ENCODE results near the gene GOSR2.
"Not testable (repeated sequence)": the region's sequence is repeated elsewhere in the genome, so short reads cannot be mapped to it uniquely, and the experiment has no call there.

Gene GOSR2

DNA sequence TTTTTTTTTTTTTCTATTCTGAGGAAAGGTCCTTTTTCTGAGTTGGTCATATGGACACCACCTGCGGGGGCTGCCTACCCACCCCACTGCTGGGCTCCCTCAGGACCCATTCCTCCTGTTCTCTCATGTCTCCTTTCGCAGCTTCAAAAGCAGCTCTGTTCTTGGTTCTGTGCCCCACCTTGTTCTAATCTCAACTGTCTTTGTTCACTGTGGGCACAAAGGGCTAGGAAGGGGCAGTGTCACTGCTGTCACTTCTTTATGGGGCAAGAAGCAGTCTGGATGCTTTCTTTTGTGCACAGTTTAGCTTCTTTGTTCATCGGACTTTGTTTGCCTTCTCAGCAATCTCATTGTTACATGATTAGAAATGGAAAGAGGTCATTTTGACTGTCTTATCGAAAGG, 7.1 kb downstream of the GOSR2 start:
- DNase-seq (ENCODE audit: low read depth) = no peak

DNA sequence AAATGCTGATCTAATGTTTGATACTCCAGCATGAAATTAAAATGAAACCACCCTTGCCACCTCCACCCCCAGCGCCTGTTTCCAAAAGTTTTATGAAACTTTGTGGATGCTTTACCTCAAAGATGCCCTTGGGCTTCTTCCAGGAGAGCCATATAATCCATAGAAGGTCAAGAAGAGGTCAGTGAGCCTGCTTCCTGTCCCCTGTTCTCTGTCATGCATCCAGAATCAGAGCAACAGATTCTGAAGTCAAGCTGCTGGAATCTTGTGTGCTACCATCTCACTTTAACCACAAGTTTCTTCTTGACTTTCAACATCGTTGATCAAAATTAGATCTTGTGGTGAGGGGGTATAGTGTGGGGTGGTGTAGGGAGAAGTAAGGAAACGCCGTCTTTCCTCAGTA, 8.6 kb downstream of the GOSR2 start:
- DNase-seq (ENCODE audit: low read depth) = no peak

DNA sequence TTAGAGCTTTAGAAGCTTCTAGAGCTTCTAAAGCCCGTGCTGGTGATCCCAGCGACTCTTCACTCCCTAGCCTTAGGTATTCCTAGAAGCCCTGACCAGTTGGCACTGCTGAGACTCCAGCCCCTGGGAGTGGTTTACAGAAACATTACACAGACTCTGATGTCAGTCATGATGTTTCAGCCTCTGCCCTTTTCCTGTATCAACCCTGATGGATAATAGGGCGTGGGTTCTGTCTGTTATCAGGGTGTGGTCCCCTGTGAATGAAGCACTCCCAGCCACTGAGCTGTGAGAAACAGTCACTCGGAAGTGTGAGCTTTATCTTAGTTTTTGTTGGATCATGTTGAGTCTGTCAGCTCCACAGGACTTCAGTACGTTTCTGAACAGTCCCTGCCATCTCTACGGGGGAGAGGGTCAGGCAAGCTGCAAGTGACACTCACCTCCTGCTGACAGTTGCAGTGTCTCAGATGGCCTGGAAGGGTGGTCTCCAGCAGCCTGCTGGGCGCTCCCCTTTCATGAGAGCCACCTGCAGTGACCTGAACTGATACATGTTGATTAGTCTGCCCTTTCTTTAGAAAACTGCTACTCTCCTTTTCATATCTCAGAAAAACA, 12.8 kb downstream of the GOSR2 start:
- no peak for DNase-seq (ENCODE audit: low read depth)

DNA sequence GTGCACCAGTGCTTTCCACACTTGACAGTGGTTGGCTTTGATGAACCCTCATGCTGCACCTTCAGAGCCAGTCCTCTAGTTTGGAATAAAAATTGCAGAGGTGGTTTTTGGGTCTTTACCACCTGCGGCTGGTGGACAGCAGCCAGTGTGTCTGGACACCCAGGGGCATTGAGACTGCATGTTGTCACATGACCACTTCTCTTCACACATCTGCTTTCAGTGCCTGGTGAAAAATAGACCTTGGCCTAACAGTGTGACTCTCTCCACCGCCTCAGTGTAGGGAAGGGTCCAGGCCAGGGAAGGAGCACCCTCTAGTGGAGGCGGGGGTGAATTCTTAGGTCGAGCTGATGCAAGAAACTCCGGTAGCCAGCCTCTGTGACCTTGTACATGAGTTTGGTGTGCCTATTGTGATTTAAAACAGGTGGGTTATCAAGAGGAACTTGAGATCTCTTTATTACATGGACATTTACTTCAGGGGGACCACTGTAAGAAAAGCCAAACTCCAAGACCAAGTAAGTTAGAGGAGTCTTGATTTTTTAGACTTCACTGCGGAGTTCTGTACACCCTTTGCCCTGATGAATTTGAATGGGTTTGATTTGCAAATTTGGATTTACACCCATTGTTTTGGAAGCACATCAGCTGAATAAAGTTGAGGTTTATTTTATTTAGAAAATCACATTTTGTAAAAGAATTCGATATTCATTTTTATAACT, 17.9 kb downstream of the GOSR2 start:
- no peak for DNase-seq (ENCODE audit: low read depth)

DNA sequence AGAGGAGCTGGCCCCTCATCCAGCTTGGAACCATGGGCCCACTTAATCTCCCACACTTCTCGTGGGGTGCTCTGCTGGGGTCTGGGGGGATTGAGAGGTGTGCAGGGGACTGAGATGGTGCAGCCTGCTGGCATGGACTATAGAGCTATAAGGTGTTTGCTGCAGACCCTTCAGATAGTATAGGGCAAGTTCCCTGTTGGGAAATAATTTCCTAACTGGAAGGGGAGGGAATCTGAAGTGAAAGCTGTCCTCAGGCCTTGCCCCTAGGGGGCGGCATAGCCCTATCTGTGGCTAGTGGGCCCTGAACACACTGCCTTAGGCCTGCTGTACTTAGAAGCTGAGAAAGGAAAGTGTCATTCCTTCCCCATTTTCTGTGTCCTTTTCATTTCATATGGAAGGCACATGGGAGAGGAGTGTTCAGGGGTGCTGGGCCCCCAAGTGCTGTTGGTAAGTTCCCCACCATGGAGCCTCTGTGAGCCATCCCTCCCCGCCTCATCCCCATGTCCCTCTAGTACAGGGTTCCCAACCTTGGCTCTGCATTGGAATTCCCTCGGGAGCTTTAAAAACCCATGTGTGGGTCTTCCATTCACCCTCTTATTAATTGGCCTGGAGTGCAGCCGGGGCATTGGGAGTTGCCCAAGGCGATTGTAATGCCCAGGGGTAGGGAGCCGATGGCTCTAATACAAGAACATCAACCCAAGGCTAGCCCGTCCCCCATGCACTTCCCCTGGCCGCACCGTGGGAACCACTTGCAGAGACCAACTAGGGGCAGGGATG, 19.7 kb downstream of the GOSR2 start:
- DNase-seq (ENCODE audit: low read depth) = no peak

DNA sequence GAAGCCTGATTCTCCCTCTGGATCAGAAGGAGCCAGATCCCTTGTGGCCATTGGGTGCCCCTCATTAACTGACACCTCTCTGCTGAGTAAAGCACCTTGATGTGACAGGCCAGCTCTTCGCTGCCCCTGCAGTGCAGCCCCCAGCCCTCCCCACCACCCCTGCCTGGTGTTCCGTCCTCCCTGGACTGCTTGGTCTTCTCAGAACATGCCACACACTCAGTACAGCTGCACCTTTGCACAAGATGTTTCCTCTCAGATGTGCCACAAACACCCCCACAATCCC, 20.2 kb downstream of the GOSR2 start:
- no peak for DNase-seq (ENCODE audit: low read depth)

DNA sequence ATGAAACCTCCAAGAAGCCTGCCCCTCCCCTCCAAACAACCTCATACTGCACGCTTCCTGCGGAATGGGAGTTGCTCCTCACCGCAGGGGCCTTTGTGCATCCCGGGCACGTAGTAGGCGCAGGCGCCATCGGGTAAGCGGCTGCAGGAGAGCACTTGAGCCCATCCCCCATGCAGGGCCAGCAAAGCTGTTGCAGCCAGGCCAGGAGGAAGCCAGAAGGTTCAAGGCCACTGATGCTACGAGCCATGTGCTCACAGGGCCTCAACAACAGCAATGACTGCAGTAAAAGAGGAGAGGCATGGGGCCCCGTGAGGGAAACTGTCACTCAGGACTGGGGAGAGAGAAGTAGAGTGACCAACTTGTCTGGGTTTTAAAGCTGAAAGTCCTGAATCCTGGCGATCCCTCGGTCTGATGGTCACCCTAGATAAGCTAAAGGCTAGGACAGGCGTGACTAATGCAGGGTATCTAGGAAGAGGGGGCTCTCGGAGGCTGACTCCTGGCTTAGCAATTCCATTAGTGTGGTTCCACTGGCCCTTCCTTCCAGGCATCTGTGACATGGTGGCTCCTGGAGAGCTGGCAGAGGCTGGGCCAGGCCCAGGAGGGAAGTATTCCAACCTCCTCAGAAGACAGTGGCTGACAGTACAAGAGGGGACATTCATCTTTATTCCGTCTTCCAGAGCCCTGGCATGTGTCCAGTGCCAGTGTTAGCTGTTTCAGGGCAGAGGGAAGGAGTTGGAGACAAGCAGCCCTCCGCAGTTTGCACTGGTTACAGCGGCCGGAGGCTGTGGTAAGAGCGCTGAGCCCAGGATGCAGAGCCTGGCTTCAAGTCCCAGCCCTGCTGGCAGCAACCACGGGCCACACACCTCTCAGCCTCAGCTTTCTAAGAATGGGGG, 20.8 kb downstream of the GOSR2 start:
- DNase-seq (ENCODE audit: low read depth) = no peak

DNA sequence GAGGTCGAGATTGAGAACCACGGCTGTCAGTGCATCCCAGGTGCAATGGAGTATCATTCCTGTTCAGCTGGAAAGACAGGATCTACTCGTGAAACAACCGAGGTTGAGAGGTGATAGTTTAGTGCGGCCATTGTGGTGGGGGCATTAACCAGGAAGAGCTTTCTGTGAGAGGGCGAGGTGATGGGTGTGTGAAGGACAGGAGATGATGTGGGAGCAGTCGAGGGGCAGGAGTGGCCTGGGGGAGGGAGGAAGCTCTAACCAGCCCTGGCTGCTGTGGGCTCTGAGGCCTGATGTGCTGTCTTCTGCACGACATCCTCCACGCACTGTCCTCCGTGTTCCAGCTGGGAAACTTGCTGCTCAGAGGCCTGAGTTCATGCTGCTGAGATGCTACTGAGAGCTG, 22.0 kb downstream of the GOSR2 start:
- no peak for DNase-seq (ENCODE audit: low read depth)

DNA sequence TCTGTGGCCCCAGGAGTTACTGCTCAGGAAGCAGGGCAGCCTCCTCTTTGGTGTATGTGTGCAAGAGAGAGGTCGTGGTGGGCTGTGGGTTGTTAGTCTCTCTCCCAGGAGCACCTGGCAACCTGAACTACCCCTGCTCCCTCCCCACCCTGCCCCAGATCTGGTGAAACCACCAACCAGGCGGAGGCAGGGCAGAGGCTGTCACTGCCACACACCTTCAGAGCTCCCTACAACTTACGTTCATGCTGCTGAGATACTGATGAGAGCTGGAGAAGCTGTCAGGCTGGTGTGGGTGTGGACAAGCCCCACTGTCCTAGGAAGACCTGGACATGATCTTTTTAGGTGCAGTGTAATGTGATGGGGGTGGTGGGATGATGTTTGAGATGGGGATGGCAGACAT, 24.3 kb downstream of the GOSR2 start:
- no peak for DNase-seq (ENCODE audit: low read depth)

DNA sequence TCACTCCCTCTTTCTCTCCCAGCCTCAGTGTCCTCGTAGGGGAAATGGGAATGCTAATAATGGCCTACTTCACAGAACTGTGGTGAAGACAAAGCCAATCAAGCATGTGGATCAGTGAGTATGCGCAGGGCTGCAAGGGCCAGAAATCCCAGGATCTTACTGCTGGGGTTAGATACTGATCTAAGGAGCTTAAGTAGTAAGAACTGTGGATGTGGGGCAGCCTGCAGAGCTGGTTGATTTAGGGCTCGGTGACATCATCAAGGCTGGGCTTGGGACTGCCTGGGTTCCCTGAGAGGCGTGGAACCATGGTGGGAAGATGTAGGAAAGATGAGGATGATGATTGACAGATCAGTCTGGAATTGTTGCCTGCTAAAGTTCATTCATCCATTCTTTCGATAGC, 25.6 kb downstream of the GOSR2 start:
- no peak for DNase-seq (ENCODE audit: low read depth)

DNA sequence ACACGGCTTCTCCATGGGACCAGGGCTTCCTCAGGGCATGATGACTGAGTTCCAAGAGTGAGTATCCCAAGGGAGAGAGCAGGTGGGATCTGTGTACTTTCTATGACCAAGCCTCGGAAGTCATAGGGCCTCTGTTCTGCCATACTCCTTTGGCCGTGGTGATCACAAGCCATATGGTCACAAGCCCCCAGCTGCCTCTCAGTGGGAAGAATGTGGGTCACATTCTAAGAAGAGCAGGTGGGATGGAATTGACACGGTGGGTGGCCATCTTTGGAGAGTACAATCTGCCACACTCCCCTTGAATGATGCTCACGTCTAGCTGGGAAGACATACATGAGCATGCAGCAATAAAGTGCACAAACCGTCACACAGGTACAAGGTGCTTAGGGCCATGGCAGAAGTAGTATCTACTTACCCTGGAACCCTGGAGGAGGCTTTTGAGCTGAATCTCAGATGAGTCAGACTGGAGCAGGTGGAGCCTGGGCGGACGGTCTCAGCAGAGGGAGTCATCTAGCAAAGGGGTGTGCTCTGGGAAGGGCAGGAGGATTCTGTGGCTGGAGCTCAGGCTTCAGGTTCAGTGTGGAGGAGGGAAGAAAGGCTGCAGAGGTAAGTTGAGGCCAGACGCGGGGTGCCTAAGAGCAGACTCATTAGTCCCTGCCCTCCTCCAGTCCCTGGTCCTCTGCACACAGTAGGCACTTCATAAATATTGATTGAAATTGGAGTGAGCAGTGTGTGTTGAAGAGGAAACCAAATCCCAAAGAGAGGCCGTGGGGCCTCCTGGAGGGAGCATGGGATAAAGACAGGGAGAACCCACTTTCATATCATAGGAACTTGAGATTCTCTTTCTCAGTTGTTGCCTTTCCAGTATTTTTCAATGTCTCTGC, 26.6 kb downstream of the GOSR2 start:
- no peak for DNase-seq (ENCODE audit: low read depth)

DNA sequence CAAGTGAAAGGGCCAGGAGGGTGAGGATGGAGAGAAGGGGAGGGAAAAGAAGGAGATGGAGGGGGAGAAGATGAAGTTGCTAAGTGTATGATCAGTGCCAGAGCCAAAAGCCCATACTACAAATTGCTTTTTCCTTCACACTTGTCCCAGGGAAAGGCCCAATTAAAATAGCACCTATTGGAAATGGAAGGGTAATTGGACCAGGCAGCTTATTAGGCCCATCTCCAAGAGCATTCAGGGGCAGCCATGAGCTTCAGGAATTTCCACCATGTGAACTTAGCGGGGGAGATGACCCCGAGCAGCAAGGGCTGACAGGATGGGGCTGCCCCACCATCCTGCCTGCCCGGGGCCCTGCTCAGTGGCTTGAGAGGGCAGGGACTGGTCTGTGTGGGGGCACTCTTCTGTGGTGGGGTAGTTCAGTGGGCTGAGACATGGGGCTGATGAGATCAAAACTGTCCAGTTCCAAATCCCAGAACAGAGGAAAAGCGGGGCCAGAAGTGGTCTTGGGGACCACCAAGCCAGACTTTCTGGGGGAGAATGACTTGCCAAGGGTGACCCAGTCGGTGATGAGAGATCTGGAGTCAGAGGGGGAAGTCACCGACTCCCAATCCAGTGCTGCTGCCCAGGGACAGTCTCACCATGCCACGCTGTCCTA, 27.5 kb downstream of the GOSR2 start:
- DNase-seq (ENCODE audit: low read depth) = no peak

DNA sequence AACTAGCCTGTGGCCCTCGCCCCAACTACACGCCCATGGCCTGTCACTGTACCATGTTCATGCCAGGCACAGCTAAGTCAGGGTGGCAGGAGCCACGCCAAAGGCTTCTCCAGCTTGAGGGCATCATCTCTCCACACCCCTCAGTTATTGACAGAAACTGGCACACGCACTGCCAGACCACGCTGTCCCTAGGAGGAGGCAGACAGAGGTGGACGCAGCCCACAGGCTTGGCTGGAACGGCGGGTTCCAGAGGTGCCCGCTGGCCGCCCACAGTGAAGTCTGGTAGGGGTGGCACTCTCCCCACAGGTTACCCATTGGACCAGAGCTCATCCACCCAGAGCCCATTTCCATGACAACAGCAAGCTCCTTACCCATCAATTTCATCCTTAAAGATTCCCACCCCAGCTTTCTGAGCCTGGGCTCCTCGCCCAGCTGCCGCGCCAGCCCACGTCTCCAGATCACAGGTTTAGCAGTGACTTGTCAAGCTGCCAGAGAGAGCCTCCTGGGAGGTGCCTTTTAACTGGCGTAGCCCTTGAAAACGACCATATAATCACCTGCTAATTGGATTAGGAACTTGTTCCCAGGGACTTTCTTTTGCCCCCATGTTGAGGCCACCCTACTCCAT, 28.1 kb downstream of the GOSR2 start:
- no peak for DNase-seq (ENCODE audit: low read depth)

DNA sequence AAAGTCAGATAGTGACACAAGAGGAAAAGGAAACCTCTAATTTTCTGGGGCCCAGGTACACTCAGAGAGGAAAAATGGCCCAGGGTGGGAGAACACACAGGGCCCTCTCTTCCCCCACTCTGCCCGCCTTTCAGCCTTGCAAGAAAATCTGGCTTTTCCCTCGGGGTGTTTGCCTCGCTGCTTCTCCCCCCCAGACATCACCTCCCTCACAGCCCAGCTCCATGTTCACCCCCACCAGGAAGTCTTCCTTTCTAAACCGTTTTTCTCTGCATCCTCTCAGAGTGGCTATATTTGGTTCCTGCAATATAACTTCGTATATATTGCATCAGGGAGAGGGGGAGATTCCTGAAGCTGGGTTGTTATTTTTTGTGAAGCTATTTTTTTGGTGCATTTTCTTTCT, 28.7 kb downstream of the GOSR2 start:
- DNase-seq (ENCODE audit: low read depth) = no peak

DNA sequence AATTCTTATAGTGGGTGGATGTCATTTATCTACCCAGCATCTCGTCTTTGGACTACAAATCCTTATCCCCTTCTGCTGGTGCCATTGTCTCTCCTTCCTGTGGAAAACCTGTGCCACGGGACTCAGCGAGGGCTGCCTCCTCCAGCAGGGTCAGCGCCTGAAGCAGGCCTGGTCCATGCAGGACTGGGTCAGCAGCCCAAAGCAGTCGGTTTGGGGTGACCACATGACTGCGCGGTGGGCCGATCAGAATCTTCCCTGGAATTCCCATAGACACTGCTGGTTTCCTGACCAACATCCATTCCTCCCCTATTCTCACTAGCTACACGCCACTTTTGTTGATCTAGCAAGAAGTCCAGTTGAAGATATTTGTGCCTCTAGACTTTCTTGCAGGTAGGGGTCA, 29.2 kb downstream of the GOSR2 start:
- DNase-seq (ENCODE audit: low read depth) = no peak

DNA sequence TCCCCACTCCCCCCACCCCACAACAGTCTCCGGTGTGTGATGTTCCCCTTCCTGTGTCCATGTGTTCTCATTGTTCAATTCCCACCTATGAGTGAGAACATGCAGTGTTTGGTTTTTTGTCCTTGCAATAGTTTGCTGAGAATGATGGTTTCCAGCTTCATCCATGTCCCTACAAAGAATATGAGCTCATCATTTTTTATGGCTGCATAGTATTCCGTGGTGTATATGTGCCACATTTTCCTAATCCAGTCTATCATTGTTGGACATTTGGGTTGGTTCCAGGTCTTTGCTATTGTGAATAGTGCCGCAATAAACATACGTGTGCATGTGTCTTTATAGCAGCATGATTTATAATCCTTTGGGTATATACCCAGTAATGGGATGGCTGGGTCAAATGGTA, 30.2 kb downstream of the GOSR2 start:
- not testable (repeated sequence) for DNase-seq (ENCODE audit: low read depth)

DNA sequence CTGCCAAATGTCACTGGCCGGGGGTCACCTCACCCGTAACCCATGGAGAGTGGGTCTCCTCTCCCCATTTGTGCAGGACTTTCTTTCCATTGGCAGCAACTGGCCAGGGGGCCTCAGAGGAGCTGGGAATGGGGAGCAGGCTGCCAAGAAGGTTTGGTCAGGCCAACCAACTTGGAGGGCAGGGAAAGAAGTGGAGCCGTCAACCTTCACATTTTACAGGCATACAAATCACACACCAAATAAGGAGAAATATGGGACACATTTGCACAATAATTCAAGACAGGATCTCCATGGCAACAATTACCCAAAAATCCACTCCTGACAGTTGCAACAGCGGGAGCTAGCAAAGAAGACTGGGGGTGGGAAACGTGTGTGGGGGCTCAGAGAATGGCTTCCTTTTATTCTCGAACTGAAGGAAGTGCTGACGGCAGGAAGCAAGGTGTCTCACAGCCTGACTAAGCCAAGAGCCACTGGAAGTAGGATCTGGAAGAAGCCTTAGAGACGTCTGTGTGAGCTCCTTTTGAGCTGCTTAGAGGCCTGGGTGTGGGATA, 35.2 kb downstream of the GOSR2 start:
- no peak for DNase-seq (ENCODE audit: low read depth)

DNA sequence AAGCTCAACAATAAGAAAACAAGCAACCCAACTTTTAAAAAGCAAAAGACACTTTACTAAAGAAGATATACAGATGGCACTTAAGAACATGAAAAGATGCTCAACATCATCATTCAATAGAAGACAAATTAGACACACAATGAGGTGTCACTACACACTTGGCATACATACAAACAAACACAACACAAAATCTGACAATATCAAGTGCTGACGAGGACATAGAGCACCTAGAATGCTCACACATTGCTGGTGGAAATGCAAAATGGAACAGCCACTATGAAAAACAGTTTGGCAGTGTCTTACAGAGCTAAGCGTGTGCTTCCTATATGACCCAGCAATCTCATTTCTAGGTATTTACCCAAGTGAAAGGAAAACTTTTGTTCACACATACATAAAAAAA, 37.2 kb downstream of the GOSR2 start:
- DNase-seq (ENCODE audit: low read depth) = no peak

DNA sequence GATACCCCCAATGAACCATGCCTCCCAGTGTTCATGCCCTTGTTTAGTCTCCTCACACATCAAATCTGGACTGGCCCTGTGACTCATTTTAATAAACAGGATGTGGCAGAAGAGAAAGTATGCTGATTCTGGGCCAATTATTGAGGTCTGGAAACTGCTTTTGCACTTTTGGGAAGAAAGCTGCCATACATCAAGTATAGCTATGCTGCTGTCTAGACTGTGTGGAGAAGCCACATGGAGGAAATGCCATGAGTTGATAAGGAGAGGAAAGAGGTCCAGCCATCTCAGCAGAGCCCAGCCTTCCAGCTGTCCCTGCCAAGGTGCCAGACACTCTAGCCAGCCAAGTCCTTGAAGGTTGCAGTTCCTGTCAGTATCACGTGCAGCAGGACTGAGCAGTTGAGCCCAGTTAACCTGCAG, 39.4 kb downstream of the GOSR2 start:
- no peak for DNase-seq (ENCODE audit: low read depth)

DNA sequence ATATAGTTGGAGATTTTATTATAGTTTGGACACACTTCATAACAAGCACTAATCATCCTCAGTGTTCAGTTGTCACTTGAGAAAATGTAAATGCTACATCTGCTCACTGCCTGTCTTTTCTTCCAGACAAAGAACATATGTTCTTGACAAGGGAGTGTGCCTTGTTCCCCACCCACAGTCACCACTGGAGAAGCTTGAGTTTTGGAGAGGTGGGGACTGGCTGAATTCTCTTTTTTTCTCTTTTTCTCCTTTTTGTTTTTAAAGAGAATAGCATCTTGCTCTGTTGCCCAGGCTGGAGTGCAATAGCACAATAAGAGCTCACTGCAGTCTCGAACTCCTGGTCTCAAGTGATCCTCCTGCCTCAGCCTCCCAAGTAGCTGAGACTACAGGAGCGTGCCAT, 40.6 kb downstream of the GOSR2 start:
- no peak for DNase-seq (ENCODE audit: low read depth)
